ENCODE measurements around the gene COL3A1. TPM values are rescaled to one million over a fixed set of nuclear protein-coding genes. Genes with fewer than 3 reads are reported as not detected.
A peak's percentile ranks its signal among the peaks of the same experiment; 100 is the strongest.

COL3A1 gene
- 5,479 and 8,329 TPM in 2 replicates for total RNA-seq
- polyA plus RNA-seq, result 6,699 and 6,726 TPM in 2 replicates

DNA sequence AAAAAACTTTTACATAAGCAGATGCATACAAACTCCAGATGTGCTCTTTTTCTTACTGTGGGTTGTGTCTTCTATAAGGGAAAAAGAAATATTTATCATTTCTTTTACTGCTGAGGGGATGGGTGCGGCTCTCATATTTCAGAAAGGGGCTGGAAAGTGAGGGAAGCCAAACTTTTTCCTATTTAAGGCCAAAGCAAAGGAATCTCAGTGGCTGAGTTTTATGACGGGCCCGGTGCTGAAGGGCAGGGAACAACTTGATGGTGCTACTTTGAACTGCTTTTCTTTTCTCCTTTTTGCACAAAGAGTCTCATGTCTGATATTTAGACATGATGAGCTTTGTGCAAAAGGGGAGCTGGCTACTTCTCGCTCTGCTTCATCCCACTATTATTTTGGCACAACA is at the start of gene COL3A1:
Gene COL3A1, plus strand, starts transcription at position 210 of the 400 bp plus-strand sequence. Its CDS starts 117 bp downstream, at position 327.
- 37% methylated on average over 4 of the region's 4 CpGs for WGBS (ENCODE audit: low lambda C conversion rate, missing lambda C conversion rate)
- peak; percentile 78 for DNase-seq (ENCODE audit: low spot score)
- Histone ChIP-seq H2AFZ (no peak within 1 kb of the TSS), H3K9me2 (replicated peaks; ENCODE audit: insufficient read depth) (no peaks in the 10 kb centered on the region), H3K4me2 (peak within 1 kb of the TSS; percentile 70), H4K20me1 (ENCODE audit: insufficient read depth, poor library complexity, severe bottlenecking) (no peaks in the 10 kb centered on the region), H3K36me3 (replicated peaks; ENCODE audit: insufficient read depth, low read depth) (no peaks in the 10 kb centered on the region), H3K27ac (peak within 1 kb of the TSS; percentile 98), H3K4me3 (peak within 1 kb of the TSS; percentile 57), H3K79me2 (peaks cover 63% of the 10 kb centered on the region), H3K27me3 (no peaks in the 10 kb centered on the region), H3K4me1 (ENCODE audit: insufficient read depth) (peaks cover 5% of the 10 kb centered on the region), H3K9me3 (ENCODE audit: low read depth) (no peaks in the 10 kb centered on the region)
- no peak for TF ChIP-seq EZH2 (IDR thresholded peaks at IDR 0.05; ENCODE audit: borderline replicate concordance)

DNA sequence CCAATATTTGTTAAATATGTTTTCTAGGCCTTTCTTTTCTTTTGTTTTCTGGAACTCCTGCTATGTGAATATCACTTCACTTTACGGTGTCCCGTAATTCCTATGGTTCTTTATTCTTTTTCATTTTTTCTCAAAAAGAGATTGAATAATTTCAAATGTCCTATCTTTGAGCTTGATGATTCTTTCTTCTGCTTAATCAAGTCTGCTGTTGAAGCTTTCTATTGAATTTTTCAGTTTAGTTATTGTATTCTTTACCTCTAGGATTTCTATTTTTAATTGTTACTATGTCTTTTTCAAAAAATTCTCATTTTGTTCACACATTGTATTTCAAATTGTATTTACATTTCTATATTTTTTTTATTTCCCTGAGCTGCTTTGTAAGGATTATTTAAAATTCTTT is 45.5 kb upstream of the COL3A1 start:
- no peaks in the 10 kb centered on the region for H4K20me1 ChIP-seq (ENCODE audit: insufficient read depth, poor library complexity, severe bottlenecking)
- TF ChIP-seq EZH2 (IDR thresholded peaks at IDR 0.05; ENCODE audit: borderline replicate concordance) (no peak), EZH2phosphoT487 (IDR thresholded peaks at IDR 0.05; ENCODE audit: low read depth, severe bottlenecking, unreplicated experiment) (no peak)
- TF ChIP-seq, protein P1, sequence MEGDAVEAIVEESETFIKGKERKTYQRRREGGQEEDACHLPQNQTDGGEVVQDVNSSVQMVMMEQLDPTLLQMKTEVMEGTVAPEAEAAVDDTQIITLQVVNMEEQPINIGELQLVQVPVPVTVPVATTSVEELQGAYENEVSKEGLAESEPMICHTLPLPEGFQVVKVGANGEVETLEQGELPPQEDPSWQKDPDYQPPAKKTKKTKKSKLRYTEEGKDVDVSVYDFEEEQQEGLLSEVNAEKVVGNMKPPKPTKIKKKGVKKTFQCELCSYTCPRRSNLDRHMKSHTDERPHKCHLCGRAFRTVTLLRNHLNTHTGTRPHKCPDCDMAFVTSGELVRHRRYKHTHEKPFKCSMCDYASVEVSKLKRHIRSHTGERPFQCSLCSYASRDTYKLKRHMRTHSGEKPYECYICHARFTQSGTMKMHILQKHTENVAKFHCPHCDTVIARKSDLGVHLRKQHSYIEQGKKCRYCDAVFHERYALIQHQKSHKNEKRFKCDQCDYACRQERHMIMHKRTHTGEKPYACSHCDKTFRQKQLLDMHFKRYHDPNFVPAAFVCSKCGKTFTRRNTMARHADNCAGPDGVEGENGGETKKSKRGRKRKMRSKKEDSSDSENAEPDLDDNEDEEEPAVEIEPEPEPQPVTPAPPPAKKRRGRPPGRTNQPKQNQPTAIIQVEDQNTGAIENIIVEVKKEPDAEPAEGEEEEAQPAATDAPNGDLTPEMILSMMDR (IDR thresholded peaks at IDR 0.05; ENCODE audit: poor library complexity), result no peak
- H3K9me3 ChIP-seq (ENCODE audit: low read depth), result peaks cover 5% of the 10 kb centered on the region
- no peak overlapping the region for H3K27ac ChIP-seq
- no peaks in the 10 kb centered on the region for H3K79me2 ChIP-seq
- H3K9me2 ChIP-seq (replicated peaks; ENCODE audit: insufficient read depth), result no peaks in the 10 kb centered on the region
- no peaks in the 10 kb centered on the region for H3K27me3 ChIP-seq
- no peak for DNase-seq (ENCODE audit: low spot score)
- no peak overlapping the region for H2AFZ ChIP-seq
- H3K4me1 ChIP-seq (ENCODE audit: insufficient read depth), result no peaks in the 10 kb centered on the region
- H3K36me3 ChIP-seq (replicated peaks; ENCODE audit: insufficient read depth, low read depth), result no peaks in the 10 kb centered on the region
- 97% methylated on average over 2 of the region's 2 CpGs for WGBS (ENCODE audit: low lambda C conversion rate, missing lambda C conversion rate)
- H3K4me3 ChIP-seq, result no peak overlapping the region
- H3K4me2 ChIP-seq, result no peak overlapping the region

DNA sequence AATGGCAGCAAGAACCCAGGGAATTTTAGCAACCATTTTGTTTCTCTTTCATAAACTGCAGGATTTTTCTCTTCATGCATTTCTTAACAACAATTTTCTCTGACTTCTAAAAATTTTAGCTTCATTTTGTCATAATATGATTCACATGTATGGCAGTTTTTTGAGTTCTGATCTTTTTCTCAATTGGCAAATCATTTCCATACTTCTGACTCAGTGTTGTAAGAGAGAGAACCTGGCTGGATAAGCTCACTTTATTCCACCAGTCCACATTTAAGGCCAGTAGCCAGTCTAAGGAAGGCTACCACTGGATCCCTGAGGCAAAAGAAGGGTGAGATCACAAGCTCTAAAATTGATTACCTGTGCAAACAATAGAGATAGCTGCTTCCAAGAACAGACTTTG is 42.8 kb upstream of the COL3A1 start:
- TF ChIP-seq EZH2phosphoT487 (IDR thresholded peaks at IDR 0.05; ENCODE audit: low read depth, severe bottlenecking, unreplicated experiment) (no peak), EZH2 (IDR thresholded peaks at IDR 0.05; ENCODE audit: borderline replicate concordance) (no peak)
- TF ChIP-seq, protein P1 (IDR thresholded peaks at IDR 0.05; ENCODE audit: poor library complexity), result no peak
- no peaks in the 10 kb centered on the region for H3K79me2 ChIP-seq
- H3K9me3 ChIP-seq (ENCODE audit: low read depth), result peaks cover 5% of the 10 kb centered on the region
- no peak overlapping the region for H3K4me2 ChIP-seq
- H3K36me3 ChIP-seq (replicated peaks; ENCODE audit: insufficient read depth, low read depth), result no peaks in the 10 kb centered on the region
- no peaks in the 10 kb centered on the region for H4K20me1 ChIP-seq (ENCODE audit: insufficient read depth, poor library complexity, severe bottlenecking)
- no peak overlapping the region for H2AFZ ChIP-seq
- DNase-seq (ENCODE audit: low spot score), result no peak
- no peaks in the 10 kb centered on the region for H3K9me2 ChIP-seq (replicated peaks; ENCODE audit: insufficient read depth)
- H3K27me3 ChIP-seq, result no peaks in the 10 kb centered on the region
- H3K4me3 ChIP-seq, result no peak overlapping the region
- no peak overlapping the region for H3K27ac ChIP-seq
- no peaks in the 10 kb centered on the region for H3K4me1 ChIP-seq (ENCODE audit: insufficient read depth)

DNA sequence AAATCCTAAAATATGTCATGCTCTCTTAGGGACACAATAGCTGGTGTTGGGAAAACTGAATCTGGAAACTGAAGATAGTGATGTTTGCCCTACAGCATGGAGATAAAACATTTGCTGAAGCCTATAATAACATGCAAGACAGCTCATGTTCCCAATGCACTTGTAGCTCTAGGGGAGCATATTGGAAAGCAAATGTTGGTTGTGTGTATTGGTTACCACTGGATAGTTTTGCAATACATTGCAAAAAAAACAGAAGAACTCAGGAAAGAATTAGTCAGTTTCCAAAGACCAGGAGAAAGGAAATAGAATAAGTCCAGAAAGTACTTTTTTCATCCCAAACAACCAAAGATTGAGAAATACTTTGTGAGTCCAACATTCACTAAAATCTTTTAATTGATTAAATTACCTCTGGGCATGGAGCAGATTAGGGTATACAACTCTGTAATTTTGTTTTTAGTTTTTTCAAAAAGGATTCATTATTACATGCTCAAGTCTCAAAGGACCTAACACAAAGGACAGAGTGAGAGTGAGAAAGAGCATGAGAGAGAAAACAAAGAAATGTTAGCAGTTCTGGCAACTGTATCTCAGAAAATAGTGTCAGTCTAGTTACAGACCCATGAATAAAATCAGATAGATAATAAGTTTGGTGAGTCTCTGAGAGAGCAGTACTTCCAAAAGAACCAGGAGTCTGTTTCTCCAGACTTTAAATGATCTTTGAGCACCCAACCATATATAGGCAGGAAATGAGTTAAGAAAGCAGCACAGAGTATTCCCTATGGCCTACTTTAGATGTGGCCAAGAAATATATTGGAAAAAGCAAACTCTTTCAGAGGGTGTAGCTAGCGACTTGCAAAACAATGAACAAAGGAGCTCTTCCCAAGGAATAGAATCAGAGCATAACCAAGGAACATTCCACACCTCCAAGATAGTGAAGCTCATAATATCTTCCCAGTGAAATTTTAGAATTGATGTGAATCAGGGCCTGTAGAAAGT is 36.6 kb upstream of the COL3A1 start:
- Histone ChIP-seq H3K4me2 (no peak overlapping the region), H3K79me2 (no peaks in the 10 kb centered on the region), H3K27me3 (no peaks in the 10 kb centered on the region), H2AFZ (no peak overlapping the region), H4K20me1 (ENCODE audit: insufficient read depth, poor library complexity, severe bottlenecking) (no peaks in the 10 kb centered on the region), H3K36me3 (replicated peaks; ENCODE audit: insufficient read depth, low read depth) (no peaks in the 10 kb centered on the region), H3K9me2 (replicated peaks; ENCODE audit: insufficient read depth) (no peaks in the 10 kb centered on the region), H3K9me3 (ENCODE audit: low read depth) (no peaks in the 10 kb centered on the region), H3K4me3 (no peak overlapping the region), H3K4me1 (ENCODE audit: insufficient read depth) (no peaks in the 10 kb centered on the region), H3K27ac (no peak overlapping the region)
- WGBS (ENCODE audit: low lambda C conversion rate, missing lambda C conversion rate), result 90% methylated on average over 1 of the region's 1 CpG
- TF ChIP-seq, protein P1 (IDR thresholded peaks at IDR 0.05; ENCODE audit: poor library complexity), result no peak
- no peak for TF ChIP-seq EZH2phosphoT487 (IDR thresholded peaks at IDR 0.05; ENCODE audit: low read depth, severe bottlenecking, unreplicated experiment)
- no peak for TF ChIP-seq EZH2 (IDR thresholded peaks at IDR 0.05; ENCODE audit: borderline replicate concordance)
- DNase-seq (ENCODE audit: low spot score), result no peak

Data from hepatocyte (in vitro differentiated cells).